Spinal cord (tissue), 10 donors: Measurements from ENCODE around the gene CDH13. TPM values are rescaled to one million over a fixed set of nuclear protein-coding genes. Genes with fewer than 3 reads are reported as not detected.

Source experiments
- DNase-seq, 6 donors: peaks; one replicate each; pipeline versions ENCODE4 v3.0.0 to v3.0.0-alpha.2; 2013 to 2015; ENCODE audit warnings: low spot score in 6 of 6, low read depth in 4 of 6
- H3K27ac ChIP-seq: one replicate; pipeline ENCODE4 v1.5.1; 2013; ENCODE audit warnings: low read depth, low read length, control low read depth
- H3K27me3 ChIP-seq: one replicate; pipeline ENCODE4 v1.6.1; 2013; ENCODE audit warnings: low read length; ENCODE audit not compliant: control insufficient read depth, insufficient read depth
- H3K36me3 ChIP-seq: one replicate; pipeline ENCODE4 v1.6.1; 2013; ENCODE audit warnings: low read length; ENCODE audit not compliant: control insufficient read depth, insufficient read depth
- H3K4me1 ChIP-seq: one replicate; pipeline ENCODE4 v1.6.1; 2013; ENCODE audit warnings: low read length; ENCODE audit not compliant: control insufficient read depth, insufficient read depth
- H3K4me3 ChIP-seq: one replicate; pipeline ENCODE4 v1.5.1; 2013; ENCODE audit warnings: low read depth, low read length, control low read depth
- H3K9me3 ChIP-seq: one replicate; pipeline ENCODE4 v1.6.1; 2013; ENCODE audit warnings: low read length; ENCODE audit not compliant: control insufficient read depth, insufficient read depth
- WGBS: methylation state at CpG from one replicate; pipeline ENCODE4 v1.1.5; 2013; ENCODE audit warnings: missing lambda C conversion rate; ENCODE audit not compliant: insufficient coverage; 5-methylcytosine and 5-hydroxymethylcytosine counted together
- polyA plus RNA-seq, 2 donors: library from polyadenylated mRNA; unstranded; fragments of 120-200 nt; gene quantifications; one replicate each; pipeline ENCODE4 v1.2.1, GENCODE V29; 2013; ENCODE audit not compliant: insufficient read length in 2 of 2
- total RNA-seq, 2 donors: library from RNA; depleted of rRNA in 1 of 2; stranded (reverse); fragments of 120-200 nt in 1 of 2; fragments of >200 nt in 1 of 2; gene quantifications; one replicate each; pipeline versions ENCODE4 v1.2.3 to v1.2.4, GENCODE V29; 2013 to 2014
- donor health status: healthy.

The CDH13 gene
- total and polyA plus RNA-seq, 4 donors, result 34.5 to 82.3 (median 76.4) TPM

DNA sequence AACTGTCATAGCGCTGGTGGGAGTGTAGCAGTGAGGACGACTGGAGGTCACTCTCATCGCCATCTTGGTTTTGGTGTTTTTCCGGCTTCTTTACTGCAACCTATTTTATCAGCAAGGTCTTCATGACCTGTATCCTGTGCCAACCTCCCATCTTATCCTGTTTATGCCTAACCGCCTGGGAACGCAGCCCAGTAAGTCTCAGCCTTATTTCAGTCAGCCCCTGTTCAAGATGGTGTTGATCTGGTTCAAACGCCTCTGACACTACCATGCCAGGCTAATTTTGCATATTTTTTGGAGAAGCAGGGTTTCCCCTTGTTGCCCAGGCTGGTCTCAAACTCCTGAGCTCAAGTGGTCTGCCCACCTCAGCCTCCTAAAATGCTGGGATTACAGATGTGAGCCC is 1001.2 kb downstream of the CDH13 start:
- H3K36me3 ChIP-seq, result no peaks in the 10 kb centered on the region
- 83% methylated on average over 4 of the region's 7 CpGs for WGBS
- H3K4me1 ChIP-seq, result no peaks in the 10 kb centered on the region
- no peaks in the 10 kb centered on the region for H3K27me3 ChIP-seq
- DNase-seq, result peak in 1 of 6 donors; percentile 40
- H3K27ac ChIP-seq, result no peak overlapping the region
- no peak overlapping the region for H3K4me3 ChIP-seq
- no peaks in the 10 kb centered on the region for H3K9me3 ChIP-seq

DNA sequence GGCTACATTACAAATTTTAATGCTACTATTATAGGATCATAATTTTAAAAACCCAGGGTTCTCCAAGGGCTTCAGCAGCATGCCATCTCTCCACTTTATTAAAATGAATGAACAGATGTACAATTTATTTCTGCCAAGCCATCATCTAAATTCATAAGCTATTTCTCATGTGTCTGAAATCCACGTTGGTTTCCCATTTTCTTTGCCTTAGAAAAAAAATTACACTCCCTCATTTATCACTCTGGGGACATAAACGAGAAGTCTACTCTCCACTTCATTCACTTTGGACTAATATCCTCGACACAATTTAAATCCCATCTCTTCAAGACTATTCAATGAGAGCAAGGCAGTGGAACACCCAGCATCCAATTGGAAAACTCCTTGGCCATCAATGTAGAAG is 1002.7 kb downstream of the CDH13 start:
- H3K27ac ChIP-seq, result no peak overlapping the region
- 69% methylated on average over 3 of the region's 3 CpGs for WGBS
- no peaks in the 10 kb centered on the region for H3K4me1 ChIP-seq
- DNase-seq, result peak in 2 of 6 donors; percentile 42 to 73
- no peaks in the 10 kb centered on the region for H3K27me3 ChIP-seq
- H3K36me3 ChIP-seq, result no peaks in the 10 kb centered on the region
- no peak overlapping the region for H3K4me3 ChIP-seq
- H3K9me3 ChIP-seq, result no peaks in the 10 kb centered on the region

DNA sequence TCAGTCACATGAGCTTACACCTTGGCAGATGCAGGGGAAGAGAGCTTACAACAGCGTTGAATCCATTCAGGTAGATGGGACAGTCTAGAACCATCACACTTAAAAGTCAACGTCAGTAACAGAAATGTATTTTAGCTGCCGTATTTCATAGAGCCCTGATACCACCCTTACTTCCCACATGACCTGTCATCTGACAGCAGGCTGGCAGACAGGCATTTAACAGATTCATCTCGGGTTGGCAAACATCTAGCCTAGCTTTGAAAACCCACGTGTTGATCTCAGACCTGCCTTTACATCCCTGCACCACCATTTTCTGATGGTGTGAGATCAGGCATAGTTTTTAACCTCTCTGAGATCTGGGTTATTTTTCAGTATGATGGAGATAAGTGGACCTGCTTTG is 1003.1 kb downstream of the CDH13 start:
- 78% methylated on average over 3 of the region's 5 CpGs for WGBS
- Histone ChIP-seq H3K4me3 (no peak overlapping the region), H3K27ac (no peak overlapping the region), H3K4me1 (no peaks in the 10 kb centered on the region), H3K9me3 (no peaks in the 10 kb centered on the region), H3K36me3 (no peaks in the 10 kb centered on the region), H3K27me3 (no peaks in the 10 kb centered on the region)
- peak in 1 of 6 donors; percentile 54 for DNase-seq

DNA sequence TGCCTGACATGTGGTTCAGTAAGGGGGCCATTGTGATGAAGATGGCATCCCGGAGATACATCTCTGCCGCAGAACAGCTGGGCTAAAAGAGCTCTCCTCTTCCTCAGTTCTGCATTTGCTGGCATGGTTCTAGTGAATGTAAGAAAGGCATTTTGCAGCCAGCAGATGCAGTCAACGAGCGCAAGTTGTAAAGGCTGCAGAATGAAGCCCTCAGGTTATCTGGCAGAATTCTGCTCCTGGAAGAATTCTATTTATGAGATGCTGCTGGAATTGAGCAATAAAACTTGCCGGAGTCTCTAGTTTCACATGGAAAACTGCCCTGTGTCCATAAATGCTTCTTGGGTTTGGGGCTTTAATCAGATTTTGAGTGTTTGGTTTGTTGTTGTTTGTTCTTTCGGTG is 1004.2 kb downstream of the CDH13 start:
- Histone ChIP-seq H3K27ac (no peak overlapping the region), H3K36me3 (no peaks in the 10 kb centered on the region), H3K4me1 (no peaks in the 10 kb centered on the region), H3K4me3 (no peak overlapping the region), H3K9me3 (no peaks in the 10 kb centered on the region), H3K27me3 (no peaks in the 10 kb centered on the region)
- DNase-seq, result peak in 1 of 6 donors; percentile 76
- 50% methylated on average over 4 of the region's 6 CpGs for WGBS

DNA sequence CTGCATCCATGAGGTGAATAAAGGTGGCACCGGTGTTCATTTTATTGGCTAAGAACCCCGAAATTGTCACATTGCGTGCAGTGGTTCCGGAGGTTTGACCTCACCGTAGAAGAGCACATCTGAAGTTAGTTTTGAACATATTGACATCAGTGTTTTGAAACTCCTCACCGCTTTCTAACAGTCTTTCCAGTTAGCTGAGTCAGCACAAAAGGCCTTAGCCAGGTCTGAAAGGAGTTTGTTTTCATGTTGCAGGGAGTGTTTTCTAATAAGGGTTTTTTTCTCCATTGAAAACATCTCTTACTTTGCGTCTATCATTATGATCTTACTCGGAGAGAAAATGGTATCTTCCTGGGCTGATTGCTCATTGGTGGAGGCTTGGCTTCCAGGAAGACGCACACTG is 1006.5 kb downstream of the CDH13 start:
- Histone ChIP-seq H3K27ac (no peak overlapping the region), H3K9me3 (no peaks in the 10 kb centered on the region), H3K36me3 (no peaks in the 10 kb centered on the region), H3K4me3 (no peak overlapping the region), H3K27me3 (no peaks in the 10 kb centered on the region), H3K4me1 (no peaks in the 10 kb centered on the region)
- no peak for DNase-seq
- WGBS, result 93% methylated on average over 3 of the region's 9 CpGs

DNA sequence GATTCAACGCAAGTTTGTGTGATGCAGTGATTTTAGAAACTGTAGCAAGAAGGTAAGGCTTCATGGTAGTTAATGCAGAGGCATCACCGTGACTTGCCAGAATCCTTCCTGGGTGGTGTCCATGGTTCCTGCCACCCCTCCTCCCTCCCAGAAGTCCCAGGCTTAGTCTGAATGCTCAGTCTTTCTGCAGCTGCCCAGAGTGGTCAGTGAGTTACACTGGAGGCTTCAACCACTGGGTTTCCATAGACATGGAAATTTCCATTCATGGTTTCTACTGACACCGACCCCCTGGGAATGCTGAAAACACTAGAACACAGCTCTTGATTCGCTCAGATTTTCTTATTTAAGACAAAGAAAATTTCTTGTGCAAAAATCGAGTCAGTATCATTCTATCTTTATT is 1021.6 kb downstream of the CDH13 start:
- peaks cover 11% of the 10 kb centered on the region for H3K4me1 ChIP-seq
- no peak for DNase-seq
- H3K27me3 ChIP-seq, result no peaks in the 10 kb centered on the region
- H3K4me3 ChIP-seq, result no peak overlapping the region
- no peaks in the 10 kb centered on the region for H3K9me3 ChIP-seq
- 53% methylated on average over 5 of the region's 5 CpGs for WGBS
- H3K27ac ChIP-seq, result no peak overlapping the region
- no peaks in the 10 kb centered on the region for H3K36me3 ChIP-seq

DNA sequence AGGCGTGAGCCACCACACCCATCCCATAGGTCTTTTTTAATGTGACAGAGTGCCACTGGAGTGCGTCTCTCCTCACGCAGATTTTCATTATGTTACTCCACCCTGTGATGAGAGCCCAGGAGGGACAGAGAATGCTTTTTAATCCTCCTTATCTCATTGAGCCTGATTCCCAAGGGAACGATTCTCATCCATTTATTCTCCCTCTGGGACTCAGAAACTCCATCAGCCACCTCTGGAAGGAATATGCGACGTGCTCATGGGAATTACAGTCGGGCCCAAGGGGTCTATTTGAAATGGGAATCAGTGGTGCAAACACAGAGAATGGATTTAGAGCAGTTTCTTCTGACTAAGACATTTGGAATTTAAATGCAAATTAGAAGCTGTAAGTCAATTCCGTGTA is 1025.1 kb downstream of the CDH13 start:
- peaks cover 11% of the 10 kb centered on the region for H3K4me1 ChIP-seq
- H3K36me3 ChIP-seq, result no peaks in the 10 kb centered on the region
- H3K9me3 ChIP-seq, result no peaks in the 10 kb centered on the region
- no peaks in the 10 kb centered on the region for H3K27me3 ChIP-seq
- DNase-seq, result peak in 1 of 6 donors; percentile 90
- H3K27ac ChIP-seq, result no peak overlapping the region
- 50% methylated on average over 1 of the region's 8 CpGs for WGBS
- H3K4me3 ChIP-seq, result no peak overlapping the region

DNA sequence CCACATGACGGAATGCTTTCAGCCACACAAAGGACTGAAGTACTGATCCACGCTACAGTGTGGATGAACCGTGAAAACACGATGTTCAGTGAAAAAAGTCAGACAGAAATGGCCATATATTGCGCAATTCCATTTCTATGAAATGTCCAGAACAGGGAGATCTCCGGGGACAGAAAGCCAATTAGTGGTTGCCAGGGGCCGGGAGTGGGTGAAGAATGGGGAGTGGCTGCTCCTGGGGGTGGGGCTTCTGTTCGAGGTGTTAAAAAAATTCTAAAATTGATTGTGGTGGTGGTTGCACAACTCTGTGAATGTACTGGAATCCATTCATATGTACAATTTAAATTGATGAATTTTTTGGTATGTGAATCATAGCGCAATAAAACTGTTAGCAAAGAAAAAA is 1026.2 kb downstream of the CDH13 start:
- H3K9me3 ChIP-seq, result no peaks in the 10 kb centered on the region
- no peak for DNase-seq
- H3K27me3 ChIP-seq, result no peaks in the 10 kb centered on the region
- WGBS, result 80% methylated on average over 5 of the region's 9 CpGs
- no peaks in the 10 kb centered on the region for H3K36me3 ChIP-seq
- H3K4me3 ChIP-seq, result no peak overlapping the region
- no peak overlapping the region for H3K27ac ChIP-seq
- H3K4me1 ChIP-seq, result peaks cover 11% of the 10 kb centered on the region

DNA sequence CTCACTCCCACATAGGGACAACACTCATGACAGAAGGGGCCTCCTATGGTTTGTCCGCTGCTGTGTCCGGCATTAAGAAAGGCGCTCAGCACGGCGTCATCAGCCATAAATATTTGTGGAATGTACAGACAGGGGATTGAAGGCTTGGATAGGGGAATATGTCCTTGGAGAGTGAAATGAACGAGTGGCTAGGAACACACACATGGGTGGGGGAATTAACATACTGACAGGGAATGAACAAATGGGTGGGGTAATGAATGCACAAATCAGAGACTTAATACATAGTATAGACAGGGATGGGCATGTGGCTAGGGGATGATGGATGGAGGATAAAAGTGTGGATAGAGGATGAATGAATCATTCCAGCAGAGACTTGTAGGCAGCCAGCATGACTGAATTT is 1027.0 kb downstream of the CDH13 start:
- no peak overlapping the region for H3K4me3 ChIP-seq
- H3K27me3 ChIP-seq, result no peaks in the 10 kb centered on the region
- 80% methylated on average over 6 of the region's 6 CpGs for WGBS
- H3K4me1 ChIP-seq, result peaks cover 11% of the 10 kb centered on the region
- H3K9me3 ChIP-seq, result no peaks in the 10 kb centered on the region
- no peak for DNase-seq
- H3K36me3 ChIP-seq, result no peaks in the 10 kb centered on the region
- no peak overlapping the region for H3K27ac ChIP-seq

DNA sequence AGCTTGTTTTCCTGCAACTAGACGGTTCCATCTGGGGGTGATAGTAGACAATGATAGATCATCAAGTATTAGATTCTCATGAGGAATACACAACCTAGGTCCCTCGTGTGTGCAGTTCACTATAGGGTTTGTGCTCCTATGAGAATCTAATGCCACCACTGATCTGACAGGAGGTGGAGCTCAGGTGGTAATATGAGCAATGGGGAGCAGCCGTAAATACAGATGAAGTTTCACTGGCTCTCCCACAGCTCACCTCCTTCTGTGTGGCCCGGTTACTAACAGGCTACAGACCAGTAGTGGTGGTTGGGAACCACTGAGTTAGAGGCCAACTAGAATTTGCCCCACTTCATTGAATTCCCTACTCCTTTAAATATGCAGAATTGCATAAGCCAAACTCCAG is 1033.5 kb downstream of the CDH13 start:
- Histone ChIP-seq H3K4me3 (no peak overlapping the region), H3K27me3 (no peaks in the 10 kb centered on the region), H3K27ac (no peak overlapping the region), H3K9me3 (no peaks in the 10 kb centered on the region), H3K36me3 (no peaks in the 10 kb centered on the region), H3K4me1 (no peaks in the 10 kb centered on the region)
- no peak for DNase-seq
- WGBS, result no CpG with 5 or more reads among the region's 4 CpGs
